Measurements from ENCODE around the gene ZNF552. TPM values are rescaled to one million over a fixed set of nuclear protein-coding genes. Genes with fewer than 3 reads are reported as not detected.
"Not testable (repeated sequence)": the region's sequence is repeated elsewhere in the genome, so short reads cannot be mapped to it uniquely, and the experiment has no call there.

ZNF552 gene
- total and polyA plus RNA-seq, 2 of the 4 experiments (the other 2 are of a cell fraction): 2.8 to 4.7 TPM

DNA sequence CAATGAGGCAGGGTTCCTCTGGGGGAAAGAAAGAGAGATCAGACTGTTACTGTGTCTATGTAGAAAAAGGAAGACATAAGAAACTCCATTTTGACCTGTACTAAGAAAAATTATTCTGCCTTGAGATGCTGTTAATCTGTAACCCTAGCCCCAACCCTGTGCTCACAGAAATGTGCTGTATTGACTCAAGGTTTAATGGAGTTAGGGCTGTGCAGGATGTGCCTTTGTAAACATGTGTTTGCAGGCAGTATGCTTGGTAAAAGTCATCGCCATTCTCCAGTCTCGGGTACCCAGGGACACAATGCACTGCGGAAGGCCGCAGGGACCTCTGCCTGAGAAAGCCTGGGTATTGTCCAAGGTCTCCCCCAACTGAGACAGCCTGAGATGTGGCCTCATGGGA lies 8.9 kb upstream of the ZNF552 start:
- dilution Hi-C loops (cut with HindIII; ENCODE audit: low sequenced_read_pairs, unreplicated experiment); H3K9ac ChIP-seq (ENCODE audit: low read depth, low read length); H3K4me2 ChIP-seq (ENCODE audit: low read depth, low read length); H3K27me3 ChIP-seq (ENCODE audit: control insufficient read depth, insufficient read depth, low read length); H3K27ac ChIP-seq (ENCODE audit: insufficient read depth, low read length); H2BK20ac ChIP-seq (ENCODE audit: low read depth, low read length); H2AK9ac ChIP-seq (replicated peaks; ENCODE audit: low read depth, low read length, poor library complexity); H4K91ac ChIP-seq (ENCODE audit: insufficient read depth, low read depth, low read length); H3K56ac ChIP-seq (ENCODE audit: extremely low read depth, insufficient read depth, low read length); POLR2A ChIA-PET (ENCODE audit: unreplicated experiment); H3K4me1 ChIP-seq (ENCODE audit: control insufficient read depth, insufficient read depth, low read length); in situ Hi-C loops (cut with MboI; ENCODE audit: low sequenced_read_pairs); H4K5ac ChIP-seq (ENCODE audit: low read depth, low read length); DNase-seq; H2AK5ac ChIP-seq (ENCODE audit: low read depth, low read length); H3K4ac ChIP-seq (ENCODE audit: low read depth, low read length); H3K9me3 ChIP-seq (ENCODE audit: control insufficient read depth, insufficient read depth, low read length); H3K18ac ChIP-seq (ENCODE audit: low read depth, low read length); CTCF ChIA-PET; H2BK5ac ChIP-seq (ENCODE audit: low read depth, low read length, poor library complexity, severe bottlenecking); H3K9me1 ChIP-seq (ENCODE audit: insufficient read depth, low read length); H3K14ac ChIP-seq (replicated peaks; ENCODE audit: low read depth, low read length); H3K36me3 ChIP-seq (ENCODE audit: control insufficient read depth, insufficient read depth, low read length); intact Hi-C loops (cut with micrococcal nuclease); H2BK120ac ChIP-seq (ENCODE audit: low read depth, low read length); H3K23ac ChIP-seq (ENCODE audit: low read depth, low read length); H4K8ac ChIP-seq (ENCODE audit: low read depth in 2 of 2, low read length in 2 of 2); H3K4me3 ChIP-seq (ENCODE audit: insufficient read depth, low read depth, low read length); BruUV-seq (replicated peaks); H2BK15ac ChIP-seq (ENCODE audit: low read depth, low read length); ATAC-seq (ENCODE audit: low read depth); H2AFZ ChIP-seq (replicated peaks; ENCODE audit: low read length, poor library complexity): not testable (repeated sequence)
- 100% methylated on average over 2 of the region's 4 CpGs; no CpG with 5 or more reads in 1 of the 2 experiments for WGBS, 2 experiments (ENCODE audit: extremely low coverage in 2 of 2, insufficient read length in 1 of 2)
- Histone ChIP-seq H4K20me1 (ENCODE audit: insufficient read depth, low read length) (peaks cover 26% of the 10 kb centered on the region), H3K79me1 (ENCODE audit: low read depth in 1 of 2, low read length in 2 of 2) (peaks cover 11 to 67% of the 10 kb centered on the region in 2 experiments)

DNA sequence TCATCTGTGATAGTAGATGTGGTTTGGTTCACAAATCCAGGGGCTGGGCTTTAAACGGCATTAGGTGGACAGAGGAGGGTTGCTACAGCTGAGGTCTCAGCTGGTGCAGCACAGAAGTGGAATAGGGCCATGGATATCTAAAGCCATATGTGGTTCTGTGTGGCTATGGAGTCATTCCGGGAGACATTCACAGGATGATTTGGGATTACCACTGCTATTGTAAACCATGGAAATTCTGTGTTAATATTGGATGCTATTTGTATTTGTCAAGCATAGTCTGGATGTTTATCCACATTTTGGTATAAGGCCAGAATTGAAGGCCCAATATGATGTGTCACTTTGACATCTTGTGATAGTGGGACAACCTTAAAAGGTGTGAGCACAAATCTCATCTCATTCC lies 8.4 kb upstream of the ZNF552 start:
- H2BK5ac ChIP-seq (ENCODE audit: low read depth, low read length, poor library complexity, severe bottlenecking); H3K4me1 ChIP-seq (ENCODE audit: control insufficient read depth, insufficient read depth, low read length); intact Hi-C loops (cut with micrococcal nuclease); H3K23ac ChIP-seq (ENCODE audit: low read depth, low read length); in situ Hi-C loops (cut with MboI; ENCODE audit: low sequenced_read_pairs); H2BK120ac ChIP-seq (ENCODE audit: low read depth, low read length); H2AFZ ChIP-seq (replicated peaks; ENCODE audit: low read length, poor library complexity); H3K9me1 ChIP-seq (ENCODE audit: insufficient read depth, low read length); H2AK9ac ChIP-seq (replicated peaks; ENCODE audit: low read depth, low read length, poor library complexity); H3K4ac ChIP-seq (ENCODE audit: low read depth, low read length); BruUV-seq (replicated peaks); H2BK15ac ChIP-seq (ENCODE audit: low read depth, low read length); H3K18ac ChIP-seq (ENCODE audit: low read depth, low read length); H3K9me3 ChIP-seq (ENCODE audit: control insufficient read depth, insufficient read depth, low read length); POLR2A ChIA-PET (ENCODE audit: unreplicated experiment); H3K9ac ChIP-seq (ENCODE audit: low read depth, low read length); H3K36me3 ChIP-seq (ENCODE audit: control insufficient read depth, insufficient read depth, low read length); H3K4me3 ChIP-seq (ENCODE audit: insufficient read depth, low read depth, low read length); DNase-seq; H4K5ac ChIP-seq (ENCODE audit: low read depth, low read length); H3K14ac ChIP-seq (replicated peaks; ENCODE audit: low read depth, low read length); H3K27me3 ChIP-seq (ENCODE audit: control insufficient read depth, insufficient read depth, low read length); H3K56ac ChIP-seq (ENCODE audit: extremely low read depth, insufficient read depth, low read length); ATAC-seq (ENCODE audit: low read depth); dilution Hi-C loops (cut with HindIII; ENCODE audit: low sequenced_read_pairs, unreplicated experiment); H4K8ac ChIP-seq (ENCODE audit: low read depth in 2 of 2, low read length in 2 of 2); H3K4me2 ChIP-seq (ENCODE audit: low read depth, low read length); H4K91ac ChIP-seq (ENCODE audit: insufficient read depth, low read depth, low read length); H3K27ac ChIP-seq (ENCODE audit: insufficient read depth, low read length); H2AK5ac ChIP-seq (ENCODE audit: low read depth, low read length); H2BK20ac ChIP-seq (ENCODE audit: low read depth, low read length); CTCF ChIA-PET: not testable (repeated sequence)
- H4K20me1 ChIP-seq (ENCODE audit: insufficient read depth, low read length): peaks cover 26% of the 10 kb centered on the region
- H3K79me1 ChIP-seq (ENCODE audit: low read depth in 1 of 2, low read length in 2 of 2): peaks cover 11 to 67% of the 10 kb centered on the region in 2 experiments
- WGBS, 2 experiments (ENCODE audit: extremely low coverage in 2 of 2, insufficient read length in 1 of 2): 57% methylated on average over 1 of the region's 2 CpGs; no CpG with 5 or more reads in 1 of the 2 experiments

Data from IMR-90 (cell line).